Stimulated activated naive CD8-positive, alpha-beta T cell treated with anti-CD3 and anti-CD28 coated beads, Interleukin-15, amount 100 ng/mL, for 72 hours (primary cell): ENCODE results near the gene TERT.

Experiments
- ATAC-seq: fragments of 150-1000 bp; cut with Tn5 transposase; 2 replicates; pipeline ENCODE4 v1.10.0; 2021; ENCODE audit warnings: mild to moderate bottlenecking, moderate library complexity
- DNase-seq, 2 donors: peaks; one replicate each; pipeline ENCODE4 v3.0.0; 2021 to 2022
- H3K27ac Mint-ChIP-seq, 2 donors: one replicate each; pipeline ENCODE4 v1.8.0; 2022; ENCODE audit warnings: mild to moderate bottlenecking in 2 of 2, mixed read lengths in 2 of 2, moderate library complexity in 2 of 2
- H3K27me3 Mint-ChIP-seq: one replicate; pipeline ENCODE4 v1.8.0; 2022; ENCODE audit warnings: mixed read lengths
- H3K4me1 Mint-ChIP-seq: one replicate; pipeline ENCODE4 v1.8.0; 2022; ENCODE audit warnings: mild to moderate bottlenecking, mixed read lengths
- H3K4me3 Mint-ChIP-seq, 2 donors: one replicate each; pipeline ENCODE4 v1.8.0; 2022; ENCODE audit warnings: mild to moderate bottlenecking in 2 of 2, mixed read lengths in 2 of 2, moderate library complexity in 1 of 2
- H3K9me3 Mint-ChIP-seq, 2 donors: one replicate each; pipeline ENCODE4 v1.8.0; 2022; ENCODE audit warnings: mixed read lengths in 2 of 2

The TERT gene

DNA sequence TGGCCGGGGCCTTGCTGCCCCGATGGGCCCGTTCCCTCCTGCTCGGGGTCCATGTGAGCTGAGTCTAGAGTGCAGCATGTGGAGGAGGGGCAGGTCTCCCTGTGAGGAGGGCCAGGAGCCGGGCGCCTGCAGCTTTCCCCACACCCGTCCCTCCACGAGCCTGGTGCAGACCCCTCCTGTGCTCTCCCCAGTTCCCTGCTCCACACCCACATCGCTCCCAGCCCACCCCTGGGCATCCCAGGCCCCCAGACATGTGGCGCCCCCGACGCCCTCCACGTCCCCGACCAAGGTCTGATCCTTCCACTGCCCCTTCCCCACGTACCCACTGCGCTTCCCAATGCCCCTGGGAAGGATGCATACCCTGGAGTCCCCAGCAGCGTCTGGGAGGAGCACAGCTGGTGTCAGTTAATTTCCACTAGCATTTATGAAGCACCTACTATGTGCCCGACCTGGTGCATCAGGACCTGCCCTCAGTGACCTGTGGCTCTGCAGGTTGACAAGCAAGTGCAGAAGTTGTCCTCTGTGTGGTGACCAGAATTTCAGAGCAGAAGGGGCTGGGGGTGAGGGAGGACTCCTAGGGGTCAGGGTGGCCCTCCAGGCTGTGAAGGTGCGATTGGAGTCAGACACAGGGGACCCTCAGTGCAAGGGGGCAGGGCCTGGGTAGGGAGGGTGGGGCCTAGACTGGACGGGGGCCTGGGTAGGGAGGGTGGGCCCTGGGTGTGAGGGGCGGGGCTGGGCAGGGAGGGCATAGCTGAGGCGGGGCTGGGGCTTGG lies 80.5 kb downstream of the TERT start:
- peaks cover 9% of the 10 kb centered on the region for H3K4me1 Mint-ChIP-seq
- peaks cover 18% of the 10 kb centered on the region for H3K27me3 Mint-ChIP-seq
- H3K9me3 Mint-ChIP-seq, result no peaks in the 10 kb centered on the region
- H3K27ac Mint-ChIP-seq, result no peak overlapping the region
- ATAC-seq, result no peak
- no peak for DNase-seq
- H3K4me3 Mint-ChIP-seq, result no peak overlapping the region

DNA sequence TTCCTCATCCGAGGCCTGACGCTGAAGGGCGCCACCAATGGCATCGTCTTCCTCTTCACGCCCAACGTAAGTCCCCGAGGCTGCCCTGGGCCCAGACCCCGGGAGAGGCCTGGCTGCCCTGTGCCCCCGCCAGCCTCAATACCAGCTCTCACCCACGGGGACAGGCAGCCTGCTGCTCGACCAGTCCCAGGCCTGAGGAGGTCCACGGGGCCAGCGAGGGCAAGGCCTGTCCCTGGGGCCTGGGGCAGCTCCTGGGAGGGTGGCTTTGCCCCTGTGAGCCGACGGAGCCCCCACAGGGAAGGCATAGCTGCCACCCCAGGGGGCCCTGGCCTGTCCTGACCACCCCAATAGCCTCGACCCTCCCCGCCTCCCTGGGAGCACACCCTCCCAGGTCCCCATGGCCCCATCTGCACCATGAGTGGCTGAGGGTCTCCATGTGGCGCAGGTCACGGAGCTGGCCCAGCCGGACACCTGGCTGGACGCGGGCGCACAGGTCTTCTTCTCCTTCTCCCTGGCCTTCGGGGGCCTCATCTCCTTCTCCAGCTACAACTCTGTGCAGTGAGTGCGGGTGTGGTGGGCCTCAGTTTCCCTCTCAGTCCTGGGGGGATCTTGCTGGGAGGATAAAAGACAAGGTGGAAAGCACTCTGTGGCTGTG lies 81.2 kb downstream of the TERT start:
- ATAC-seq, result peak; percentile 15
- Mint-ChIP-seq H3K27ac (no peak overlapping the region), H3K4me1 (peaks cover 9% of the 10 kb centered on the region), H3K9me3 (no peaks in the 10 kb centered on the region), H3K4me3 (no peak overlapping the region), H3K27me3 (peaks cover 11% of the 10 kb centered on the region)
- DNase-seq, result no peak

DNA sequence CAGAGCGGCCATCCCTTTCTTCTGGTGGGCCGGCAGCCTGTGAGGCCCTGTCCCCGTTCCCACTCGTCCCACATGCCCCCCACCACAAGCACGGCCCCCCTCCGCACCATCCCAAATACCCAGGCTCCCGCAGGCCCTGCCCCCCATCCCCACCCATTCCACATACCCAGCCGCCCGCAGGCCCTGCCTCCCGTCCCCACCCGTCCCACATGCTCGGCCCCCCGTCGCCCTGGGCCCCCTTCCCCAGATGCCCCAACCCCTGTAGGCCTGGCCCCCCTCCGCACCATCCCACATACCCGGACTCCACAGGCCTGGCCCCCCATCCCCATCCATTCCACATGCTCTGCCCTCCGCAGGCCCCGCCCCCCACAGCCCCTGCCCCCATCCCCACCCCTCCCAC lies 82.0 kb downstream of the TERT start:
- ATAC-seq (peak; percentile 66), DNase-seq (no peak)
- no peaks in the 10 kb centered on the region for H3K9me3 Mint-ChIP-seq
- H3K4me3 Mint-ChIP-seq, result no peak overlapping the region
- H3K27ac Mint-ChIP-seq, result no peak overlapping the region
- peaks cover 3% of the 10 kb centered on the region for H3K27me3 Mint-ChIP-seq
- H3K4me1 Mint-ChIP-seq, result peaks cover 5% of the 10 kb centered on the region

DNA sequence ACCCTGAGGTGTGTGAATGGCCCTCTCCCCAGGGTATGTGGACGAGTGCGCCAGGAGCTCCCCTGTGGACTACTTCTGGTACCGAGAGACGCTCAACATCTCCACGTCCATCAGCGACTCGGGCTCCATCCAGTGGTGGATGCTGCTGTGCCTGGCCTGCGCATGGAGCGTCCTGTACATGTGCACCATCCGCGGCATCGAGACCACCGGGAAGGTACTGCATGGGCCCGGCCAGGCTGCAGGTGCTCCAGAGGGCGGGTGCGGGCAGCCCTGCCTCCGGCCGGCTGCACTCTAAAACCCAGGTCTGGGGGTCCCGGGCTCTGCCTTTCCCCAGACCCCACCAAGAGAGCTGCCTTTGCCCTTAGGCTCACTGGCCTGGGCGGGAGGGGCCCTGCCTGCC lies 82.6 kb downstream of the TERT start:
- no peak overlapping the region for H3K27ac Mint-ChIP-seq
- H3K4me3 Mint-ChIP-seq, result no peak overlapping the region

DNA sequence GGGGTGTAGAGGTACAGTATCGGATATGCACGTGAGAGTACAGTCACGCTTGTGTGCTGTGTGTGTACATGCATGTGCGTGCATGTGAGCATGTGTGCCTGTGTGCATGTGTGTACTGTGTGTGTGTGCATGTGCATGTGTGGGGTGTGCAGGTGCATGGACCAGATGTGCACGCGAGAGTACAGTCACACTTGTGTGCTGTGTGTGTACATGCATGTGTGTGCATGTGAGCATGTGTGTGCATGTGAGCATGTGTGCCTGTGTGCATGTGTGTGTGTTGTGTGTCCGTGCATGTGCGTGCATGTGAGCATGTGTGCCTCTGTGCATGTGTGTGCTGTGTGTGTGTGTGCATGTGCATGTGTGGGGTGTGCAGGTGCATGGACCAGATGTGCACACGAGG lies 83.2 kb downstream of the TERT start:
- H3K4me3 Mint-ChIP-seq, result no peak overlapping the region
- ATAC-seq (no peak), DNase-seq (no peak)
- no peak overlapping the region for H3K27ac Mint-ChIP-seq
- H3K4me1 Mint-ChIP-seq, result no peaks in the 10 kb centered on the region
- no peaks in the 10 kb centered on the region for H3K27me3 Mint-ChIP-seq
- H3K9me3 Mint-ChIP-seq, result no peaks in the 10 kb centered on the region

More for the DNA sequence above, 82.6 kb downstream of the TERT start:
- Mint-ChIP-seq H3K27me3 (no peaks in the 10 kb centered on the region), H3K4me1 (no peaks in the 10 kb centered on the region), H3K9me3 (no peaks in the 10 kb centered on the region)
- ATAC-seq, result no peak
- no peak for DNase-seq

DNA sequence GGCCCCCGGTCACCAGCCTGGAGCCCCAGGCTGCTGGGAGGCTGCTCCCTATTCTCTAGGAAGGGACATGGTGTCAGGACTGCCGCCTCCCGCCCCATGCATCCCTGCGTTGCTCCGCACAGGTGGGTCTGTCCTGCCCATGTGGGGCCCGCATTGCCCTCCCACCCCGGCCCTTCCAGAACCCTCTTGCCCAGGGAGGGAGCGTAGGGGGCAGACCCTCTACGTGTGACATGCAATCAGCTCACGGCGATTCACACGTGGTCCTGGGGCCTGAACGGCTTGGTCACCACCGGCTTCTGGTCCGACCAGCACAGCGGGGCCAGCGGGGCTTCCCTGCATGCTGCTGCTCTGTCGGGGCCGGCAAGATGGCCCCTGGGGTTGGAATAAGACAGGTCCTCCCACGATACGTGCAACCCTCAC lies 84.0 kb downstream of the TERT start:
- Mint-ChIP-seq H3K4me1 (no peaks in the 10 kb centered on the region), H3K4me3 (no peak overlapping the region), H3K27me3 (no peaks in the 10 kb centered on the region), H3K9me3 (no peaks in the 10 kb centered on the region), H3K27ac (no peak overlapping the region)
- ATAC-seq, result no peak
- no peak for DNase-seq

DNA sequence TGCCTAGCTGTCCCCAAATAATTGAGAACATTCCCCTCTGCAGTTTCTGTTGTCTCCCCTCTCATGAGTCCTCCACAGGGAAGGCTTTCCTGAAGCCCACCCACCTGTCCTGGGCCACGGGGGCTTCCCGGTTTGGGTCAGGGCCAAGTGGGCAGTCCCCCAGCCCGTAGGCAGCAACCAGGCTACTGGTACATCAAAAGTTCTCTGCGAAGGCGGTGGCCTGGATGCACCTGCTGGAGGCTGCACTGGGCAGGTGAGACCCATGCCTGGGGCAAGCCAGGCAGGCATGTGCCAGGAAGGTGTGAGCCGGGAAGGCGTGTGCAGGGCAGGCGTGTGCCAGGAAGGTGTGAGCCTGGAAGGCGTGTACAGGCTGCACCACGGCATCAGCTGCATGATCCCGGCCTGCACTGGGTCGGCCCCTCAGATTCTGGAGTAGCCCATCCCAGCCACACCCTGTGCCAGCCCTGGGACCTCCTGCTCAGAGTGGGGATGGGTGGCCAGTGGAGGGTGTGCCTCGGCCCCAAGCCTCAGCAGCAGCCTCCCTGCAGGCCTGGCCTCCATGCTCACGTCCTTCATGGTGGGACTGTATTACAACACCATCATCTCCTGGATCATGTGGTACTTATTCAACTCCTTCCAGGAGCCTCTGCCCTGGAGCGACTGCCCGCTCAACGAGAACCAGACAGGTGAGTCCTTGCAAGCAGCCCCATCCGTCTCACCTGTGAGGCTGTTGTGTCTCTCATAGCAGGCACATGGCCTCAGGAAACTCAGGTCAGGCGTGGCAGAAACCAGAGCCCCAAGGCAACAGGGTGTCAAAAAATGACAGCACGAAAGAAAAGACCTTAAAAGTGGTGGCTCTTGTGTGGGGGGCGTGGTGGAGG lies 84.7 kb downstream of the TERT start:
- Mint-ChIP-seq H3K27ac (no peak overlapping the region), H3K4me3 (no peak overlapping the region)
- ATAC-seq, result no peak

DNA sequence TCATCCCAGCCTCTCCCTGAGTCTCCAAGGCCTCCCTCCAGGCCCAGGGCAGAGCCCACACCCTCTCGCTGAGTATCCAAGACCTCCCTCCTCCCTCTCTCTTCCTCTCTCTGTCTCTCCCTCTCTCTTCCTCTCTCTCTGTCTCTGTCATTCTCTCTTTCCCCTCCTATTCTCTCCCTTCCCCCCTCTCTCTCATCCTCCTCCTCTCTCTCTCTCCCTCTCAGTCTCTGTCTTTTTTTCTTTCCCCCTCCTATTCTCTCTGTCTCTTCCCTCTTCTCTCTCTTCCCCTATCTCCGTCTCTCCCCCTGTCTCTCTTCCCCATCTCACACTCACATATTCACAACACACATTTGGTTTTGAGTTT lies 85.4 kb downstream of the TERT start:
- no peak for ATAC-seq
- Mint-ChIP-seq H3K9me3 (no peaks in the 10 kb centered on the region), H3K27ac (no peak overlapping the region), H3K4me3 (no peak overlapping the region), H3K4me1 (no peaks in the 10 kb centered on the region), H3K27me3 (peaks cover 7% of the 10 kb centered on the region)
- no peak for DNase-seq

More for the DNA sequence above, 84.7 kb downstream of the TERT start:
- H3K9me3 Mint-ChIP-seq, result no peaks in the 10 kb centered on the region
- no peak for DNase-seq
- H3K4me1 Mint-ChIP-seq, result no peaks in the 10 kb centered on the region
- H3K27me3 Mint-ChIP-seq, result peaks cover 5% of the 10 kb centered on the region

DNA sequence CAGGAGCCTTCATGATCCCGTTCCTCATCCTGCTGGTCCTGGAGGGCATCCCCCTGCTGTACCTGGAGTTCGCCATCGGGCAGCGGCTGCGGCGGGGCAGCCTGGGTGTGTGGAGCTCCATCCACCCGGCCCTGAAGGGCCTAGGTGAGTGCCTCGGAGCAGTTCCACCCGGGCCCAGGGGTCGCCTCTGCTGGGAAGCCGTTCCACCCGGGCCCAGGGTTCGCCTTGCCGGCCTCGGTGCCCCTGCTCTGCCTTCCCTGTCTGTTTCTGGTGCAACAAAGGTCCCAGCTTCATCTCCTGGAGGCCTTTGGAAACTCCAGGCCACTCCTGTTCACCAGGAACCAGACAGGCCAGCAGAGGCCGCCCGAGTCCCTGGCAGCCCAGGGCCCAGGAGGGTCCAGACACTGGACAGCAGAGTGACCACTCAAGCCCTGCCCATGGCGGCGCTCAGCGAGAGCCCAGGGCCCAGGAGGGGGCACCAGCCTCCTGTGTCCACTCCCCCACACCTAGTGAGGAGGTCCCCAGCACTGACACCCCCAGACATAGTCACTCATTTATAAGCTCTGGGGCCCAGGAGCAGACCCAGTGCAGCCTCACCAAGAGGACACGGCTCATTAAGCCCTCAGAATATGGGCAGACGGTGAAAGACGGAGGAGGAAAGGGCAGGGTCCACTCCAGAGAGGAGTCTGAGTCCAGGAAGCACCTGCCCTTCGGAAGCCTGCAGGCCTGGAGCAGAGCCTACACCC lies 86.0 kb downstream of the TERT start:
- ATAC-seq (no peak), DNase-seq (no peak)
- no peak overlapping the region for H3K27ac Mint-ChIP-seq
- peaks cover 7% of the 10 kb centered on the region for H3K27me3 Mint-ChIP-seq
- no peak overlapping the region for H3K4me3 Mint-ChIP-seq
- H3K4me1 Mint-ChIP-seq, result no peaks in the 10 kb centered on the region
- no peaks in the 10 kb centered on the region for H3K9me3 Mint-ChIP-seq

DNA sequence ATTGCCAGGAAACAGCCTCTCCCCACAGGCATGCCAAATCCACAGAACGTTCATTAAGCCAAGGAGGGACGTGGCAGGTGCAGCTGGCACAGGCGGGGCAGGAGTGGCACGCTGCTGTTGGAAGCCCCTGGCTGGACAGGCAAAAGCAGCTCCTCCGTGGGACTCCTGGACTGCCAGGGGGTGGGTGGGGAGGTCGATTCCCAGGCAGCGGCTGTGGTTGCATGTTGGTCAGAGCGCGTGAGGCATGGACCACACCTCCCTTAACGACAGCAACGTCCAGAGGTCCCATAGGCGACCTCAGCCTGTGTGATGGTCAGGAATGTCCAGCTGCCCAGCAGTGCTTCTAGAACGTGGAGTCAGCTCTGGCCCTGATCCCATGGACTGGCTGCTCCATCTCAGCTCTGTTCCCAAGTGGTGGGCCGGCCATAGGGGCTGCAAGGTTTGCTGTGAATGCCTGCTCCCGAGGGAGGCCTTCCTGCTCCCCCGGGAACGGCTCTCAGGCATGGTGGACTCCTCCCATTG lies 86.6 kb downstream of the TERT start:
- DNase-seq, result no peak
- Mint-ChIP-seq H3K4me1 (no peaks in the 10 kb centered on the region), H3K4me3 (no peak overlapping the region)

DNA sequence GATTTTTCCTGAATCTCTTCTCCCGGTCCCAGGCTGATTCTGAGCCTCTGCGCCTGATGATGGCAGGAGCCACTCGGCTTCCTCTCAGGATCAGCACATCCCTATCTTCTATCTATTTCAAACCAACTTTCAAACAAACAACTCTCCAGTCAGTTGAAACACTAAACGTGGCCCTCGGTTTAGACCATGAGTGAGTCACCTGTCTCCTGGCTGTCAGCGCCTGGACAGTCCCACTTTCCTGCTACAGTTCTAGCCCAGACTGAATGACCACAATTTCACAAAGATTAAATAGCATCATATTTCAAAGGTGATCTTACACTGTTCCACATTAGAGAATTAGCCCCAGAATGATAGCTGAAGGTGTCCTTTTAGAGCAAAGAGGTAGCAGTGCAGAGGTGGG lies 87.3 kb downstream of the TERT start:
- Mint-ChIP-seq H3K27ac (no peak overlapping the region), H3K4me3 (no peak overlapping the region), H3K4me1 (no peaks in the 10 kb centered on the region), H3K27me3 (peaks cover 7% of the 10 kb centered on the region), H3K9me3 (no peaks in the 10 kb centered on the region)
- ATAC-seq (no peak), DNase-seq (no peak)

More for the DNA sequence above, 86.6 kb downstream of the TERT start:
- H3K9me3 Mint-ChIP-seq, result no peaks in the 10 kb centered on the region
- H3K27ac Mint-ChIP-seq, result no peak overlapping the region
- H3K27me3 Mint-ChIP-seq, result peaks cover 7% of the 10 kb centered on the region
- no peak for ATAC-seq

DNA sequence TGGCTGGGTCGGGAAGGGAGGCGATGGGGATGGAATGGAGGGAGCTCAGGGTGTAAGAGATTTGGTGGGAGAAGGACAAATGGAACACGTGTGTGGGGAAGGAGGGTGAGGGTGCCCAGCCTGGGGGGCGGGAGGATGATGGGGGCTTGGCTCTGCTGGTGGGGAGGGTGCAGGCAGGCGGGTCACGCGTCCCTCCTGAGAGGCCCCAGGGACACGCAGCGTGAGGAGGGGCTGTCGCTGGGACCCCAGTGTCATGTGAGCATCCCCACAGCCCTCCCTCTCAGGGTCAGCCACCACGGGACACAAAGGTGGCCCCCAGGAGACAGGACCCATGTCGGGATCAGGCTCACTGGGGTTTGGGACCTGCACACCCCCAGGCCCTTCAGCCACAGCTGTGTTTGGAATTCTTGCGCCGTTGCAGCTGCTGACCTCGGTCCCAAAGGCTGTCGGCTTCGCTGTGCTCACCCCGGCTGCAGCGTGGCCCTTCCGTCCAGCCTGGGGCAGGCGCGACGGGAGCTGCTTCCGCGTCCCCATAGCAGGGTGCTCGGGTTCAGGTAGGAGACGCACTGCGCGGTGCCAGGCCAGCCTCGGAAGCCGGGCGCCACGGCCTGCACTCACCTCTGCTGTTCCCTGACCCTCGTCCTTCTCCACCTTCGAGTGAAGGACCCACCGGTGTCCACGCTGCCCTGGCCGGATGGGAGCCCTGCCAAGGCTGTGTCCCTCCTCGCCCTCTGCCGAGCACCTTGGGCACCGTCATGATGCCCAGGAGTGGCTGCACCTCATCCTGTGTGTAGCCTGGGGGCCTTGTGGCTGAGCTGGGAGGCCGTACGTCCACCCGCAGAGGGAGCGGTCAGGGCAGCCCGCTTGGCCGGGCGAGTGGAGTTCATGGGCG lies 88.1 kb downstream of the TERT start:
- peak; percentile 24 for ATAC-seq
- Mint-ChIP-seq H3K4me1 (no peaks in the 10 kb centered on the region), H3K27me3 (peaks cover 7% of the 10 kb centered on the region), H3K9me3 (no peaks in the 10 kb centered on the region), H3K4me3 (no peak overlapping the region), H3K27ac (no peak overlapping the region)
- no peak for DNase-seq

DNA sequence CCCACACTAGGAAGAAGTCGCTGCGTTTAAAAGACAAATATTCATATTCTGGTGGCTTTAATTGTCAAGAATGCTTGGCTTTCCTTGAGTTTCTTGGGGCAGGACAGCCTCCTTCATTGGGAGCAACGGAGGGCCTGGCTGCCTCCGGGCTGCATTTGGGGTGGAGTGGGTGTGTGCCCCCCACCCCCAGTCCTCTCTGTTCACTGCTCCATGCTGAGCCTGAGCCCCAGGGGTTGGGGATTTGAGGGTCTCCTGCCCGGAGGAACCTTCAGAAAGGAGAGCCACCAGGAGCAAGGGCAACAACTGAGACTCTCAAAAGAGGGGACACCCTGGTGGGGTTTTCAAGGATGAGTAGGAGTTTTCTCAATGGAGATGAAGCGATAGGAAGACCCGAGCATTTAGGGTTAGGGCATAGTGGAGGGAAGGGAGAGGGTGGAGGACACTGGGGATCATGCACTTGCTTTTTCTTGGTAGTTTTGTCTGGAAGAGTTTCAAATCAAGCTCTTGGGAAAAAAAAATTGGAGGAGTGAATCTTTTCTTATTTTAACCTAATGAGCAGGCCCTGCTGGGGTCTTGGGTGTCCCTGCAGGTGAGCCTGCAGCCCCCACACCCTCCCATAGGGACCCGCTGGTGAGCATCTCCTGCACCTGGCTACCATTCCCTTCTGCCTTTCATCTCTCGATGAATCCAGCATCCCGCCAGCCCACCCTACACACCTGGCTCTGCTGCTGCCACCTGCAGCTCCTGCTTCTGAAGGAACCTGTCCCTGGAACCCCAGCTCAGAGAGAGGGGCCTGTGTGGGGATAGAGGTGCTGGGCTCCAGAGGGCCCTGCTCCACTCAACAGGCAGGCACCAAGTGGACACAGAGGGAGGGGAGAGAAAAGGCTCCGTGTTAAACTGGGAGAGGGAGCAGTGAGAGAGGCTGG lies 89.3 kb downstream of the TERT start:
- peaks cover 7% of the 10 kb centered on the region for H3K27me3 Mint-ChIP-seq
- DNase-seq, result no peak
- no peak overlapping the region for H3K4me3 Mint-ChIP-seq
- no peak overlapping the region for H3K27ac Mint-ChIP-seq
- H3K4me1 Mint-ChIP-seq, result no peaks in the 10 kb centered on the region
- no peak for ATAC-seq
- no peaks in the 10 kb centered on the region for H3K9me3 Mint-ChIP-seq
